ENCODE results near the gene NEDD4L. TPM values are rescaled to one million over a fixed set of nuclear protein-coding genes. Genes with fewer than 3 reads are reported as not detected.
A peak's percentile ranks its signal among the peaks of the same experiment; 100 is the strongest.

The NEDD4L gene
- total RNA-seq, 4 donors from 2014 or later = 16.2 to 63.0 (median 30.4) TPM

DNA sequence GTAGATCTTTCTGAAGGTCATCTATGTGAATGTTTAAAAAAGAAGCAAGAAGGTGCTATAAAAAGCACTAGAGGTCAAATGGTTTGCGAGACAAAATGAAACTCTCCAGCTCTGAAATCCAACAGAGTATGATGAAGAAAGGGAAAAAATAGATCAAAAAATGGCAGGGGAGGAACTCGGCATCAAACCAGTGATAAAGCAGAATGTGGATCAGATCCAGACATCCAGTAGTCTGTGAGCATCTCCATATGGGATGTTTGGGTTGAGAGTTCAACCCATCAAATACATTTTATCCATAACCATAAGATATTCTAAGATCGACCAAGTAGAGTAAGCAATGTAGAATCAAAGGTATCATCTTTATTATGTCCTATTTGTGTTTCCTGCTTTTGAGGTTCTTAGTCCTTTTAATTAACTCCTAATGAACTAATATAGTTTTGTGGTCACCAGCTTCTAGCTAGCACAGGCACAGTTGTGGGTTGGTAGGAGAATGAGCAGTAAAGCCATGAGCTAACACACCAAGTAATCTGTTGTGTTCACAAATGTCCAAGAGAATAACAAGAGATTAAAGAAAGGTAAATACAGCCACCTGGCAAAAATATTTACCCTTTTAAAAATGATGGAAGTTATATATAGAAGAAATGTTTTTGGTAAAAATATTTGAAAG, 160.9 kb downstream of the NEDD4L start:
- no peak for ATAC-seq (ENCODE audit: low FRiP score)
- DNase-seq (ENCODE audit: low spot score) = no peak
- TF ChIP-seq, protein P1, sequence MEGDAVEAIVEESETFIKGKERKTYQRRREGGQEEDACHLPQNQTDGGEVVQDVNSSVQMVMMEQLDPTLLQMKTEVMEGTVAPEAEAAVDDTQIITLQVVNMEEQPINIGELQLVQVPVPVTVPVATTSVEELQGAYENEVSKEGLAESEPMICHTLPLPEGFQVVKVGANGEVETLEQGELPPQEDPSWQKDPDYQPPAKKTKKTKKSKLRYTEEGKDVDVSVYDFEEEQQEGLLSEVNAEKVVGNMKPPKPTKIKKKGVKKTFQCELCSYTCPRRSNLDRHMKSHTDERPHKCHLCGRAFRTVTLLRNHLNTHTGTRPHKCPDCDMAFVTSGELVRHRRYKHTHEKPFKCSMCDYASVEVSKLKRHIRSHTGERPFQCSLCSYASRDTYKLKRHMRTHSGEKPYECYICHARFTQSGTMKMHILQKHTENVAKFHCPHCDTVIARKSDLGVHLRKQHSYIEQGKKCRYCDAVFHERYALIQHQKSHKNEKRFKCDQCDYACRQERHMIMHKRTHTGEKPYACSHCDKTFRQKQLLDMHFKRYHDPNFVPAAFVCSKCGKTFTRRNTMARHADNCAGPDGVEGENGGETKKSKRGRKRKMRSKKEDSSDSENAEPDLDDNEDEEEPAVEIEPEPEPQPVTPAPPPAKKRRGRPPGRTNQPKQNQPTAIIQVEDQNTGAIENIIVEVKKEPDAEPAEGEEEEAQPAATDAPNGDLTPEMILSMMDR (IDR thresholded peaks at IDR 0.05) = no peak

DNA sequence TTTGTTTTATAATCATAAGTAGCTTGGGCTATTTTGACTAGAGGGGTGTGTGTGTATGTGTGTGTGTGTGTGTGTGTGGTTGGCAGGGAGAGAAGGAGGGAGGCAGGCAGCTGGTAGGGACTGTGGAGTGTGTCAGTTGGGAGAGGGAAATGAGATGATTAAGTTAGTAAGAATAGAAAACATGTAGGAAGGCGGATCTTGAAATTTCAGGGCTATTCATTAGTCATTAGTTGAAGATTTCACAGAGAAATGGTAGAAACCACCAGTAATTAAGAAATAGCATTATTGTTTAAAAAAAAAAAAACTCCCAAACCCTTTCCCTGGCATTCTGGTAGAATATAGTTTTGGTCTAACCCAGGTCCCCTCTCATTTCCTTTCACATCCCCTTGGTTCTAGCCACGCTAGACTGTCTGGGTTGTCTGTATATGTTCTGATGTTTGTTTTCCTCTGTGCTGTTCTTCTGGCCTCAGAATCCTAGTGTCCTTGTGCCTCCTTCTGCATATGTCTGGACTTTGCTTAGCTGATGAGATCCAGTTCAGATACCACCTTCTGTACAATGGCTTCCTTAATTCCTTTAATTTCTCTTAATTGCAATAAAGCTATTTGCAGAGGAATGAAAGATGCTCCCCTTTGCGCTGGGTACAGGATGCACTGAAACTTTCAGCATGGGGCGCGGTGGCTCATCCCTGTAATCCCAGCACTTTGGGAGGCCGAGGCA, 161.6 kb downstream of the NEDD4L start:
- DNase-seq (ENCODE audit: low spot score) (no peak), ATAC-seq (ENCODE audit: low FRiP score) (peak; percentile 90)
- TF ChIP-seq, protein P1 (IDR thresholded peaks at IDR 0.05) = no peak

DNA sequence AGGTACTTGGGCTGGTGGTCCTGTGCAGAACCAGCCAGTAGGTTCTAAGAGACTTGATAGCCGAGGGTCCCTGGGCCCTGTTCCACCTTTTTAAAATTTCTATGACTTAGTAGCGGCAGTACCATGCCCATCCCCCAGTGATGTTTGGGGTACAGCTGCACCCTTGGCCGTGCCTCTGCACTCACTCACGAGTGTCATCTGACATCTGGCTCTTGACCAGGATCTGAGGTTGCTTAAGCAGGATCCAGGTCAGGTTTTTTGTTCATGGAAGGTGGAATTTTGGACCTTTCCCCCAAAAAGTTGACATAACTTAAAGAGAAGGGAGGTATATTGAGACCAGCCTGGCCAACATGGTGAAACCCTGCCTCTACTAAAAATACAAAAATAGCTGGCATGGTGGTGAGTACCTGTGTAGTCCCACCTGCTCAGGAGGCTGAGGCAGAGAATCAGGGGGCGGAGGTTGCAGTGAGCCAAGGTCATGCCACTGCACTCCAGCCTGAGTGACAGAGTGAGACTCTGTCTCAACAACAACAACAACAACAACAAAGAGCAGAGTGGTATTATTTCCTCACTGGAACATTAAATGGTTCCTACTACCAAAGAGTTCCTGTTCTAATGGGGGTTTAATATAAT, 163.6 kb downstream of the NEDD4L start:
- ATAC-seq (ENCODE audit: low FRiP score) = no peak
- TF ChIP-seq, protein P1 (IDR thresholded peaks at IDR 0.05) = no peak
- DNase-seq (ENCODE audit: low spot score) = no peak

DNA sequence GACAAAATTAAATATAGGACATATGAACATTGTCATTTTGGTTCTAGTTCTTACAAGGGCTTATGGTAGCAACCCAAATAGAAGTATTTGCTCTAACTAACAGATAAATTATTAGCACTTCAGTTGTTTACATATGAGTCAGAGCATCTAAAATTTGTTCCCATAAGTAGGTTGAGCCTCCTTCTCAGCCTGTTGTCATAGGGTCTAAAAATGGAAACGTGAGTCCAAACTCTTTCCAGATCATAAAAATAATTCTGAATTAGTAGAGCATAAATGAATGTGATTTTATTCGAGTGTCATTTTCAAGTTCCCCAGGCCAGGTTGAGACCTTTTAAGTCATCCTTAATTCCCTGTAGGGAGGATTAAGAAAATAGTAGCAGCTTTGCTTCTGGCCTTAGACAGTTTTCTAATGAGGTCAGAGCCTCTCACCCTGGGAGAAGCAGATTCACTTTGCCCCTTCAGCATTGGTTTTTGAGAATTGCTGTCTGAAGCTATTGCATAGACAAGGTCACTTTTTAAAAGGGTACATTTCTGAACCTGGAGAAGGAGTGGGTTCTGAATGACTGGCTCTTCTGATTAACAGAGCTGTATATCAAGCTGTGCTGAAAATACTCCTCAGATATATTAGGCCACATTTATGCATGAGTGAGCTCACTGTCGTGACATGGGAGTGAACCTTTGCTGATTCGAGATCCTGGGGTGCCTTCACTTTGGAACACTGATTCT, 164.3 kb downstream of the NEDD4L start:
- ATAC-seq (ENCODE audit: low FRiP score) (no peak), DNase-seq (ENCODE audit: low spot score) (no peak)
- TF ChIP-seq, protein P1 (IDR thresholded peaks at IDR 0.05) = no peak

DNA sequence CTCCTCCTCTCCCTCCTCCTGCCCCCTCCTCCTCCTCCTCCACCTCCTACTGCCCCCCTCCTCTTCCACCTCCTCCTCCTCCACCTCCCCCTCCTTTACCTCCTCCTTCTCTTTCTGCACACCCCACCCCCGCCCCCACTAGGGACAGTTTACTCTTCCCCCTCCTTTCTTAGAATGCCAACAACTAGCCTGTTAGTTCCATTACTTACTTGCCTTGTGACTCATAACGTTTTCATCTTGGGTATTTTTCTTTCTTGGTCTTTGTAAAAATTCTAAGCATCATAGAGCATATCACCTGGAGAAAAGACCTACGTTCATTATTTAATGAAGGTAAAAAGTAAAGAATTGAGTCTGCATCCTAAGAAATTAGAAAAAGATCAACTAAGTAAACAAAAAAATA, 165.3 kb downstream of the NEDD4L start:
- ATAC-seq (ENCODE audit: low FRiP score) (no peak), DNase-seq (ENCODE audit: low spot score) (no peak)
- TF ChIP-seq, protein P1 (IDR thresholded peaks at IDR 0.05) = no peak

DNA sequence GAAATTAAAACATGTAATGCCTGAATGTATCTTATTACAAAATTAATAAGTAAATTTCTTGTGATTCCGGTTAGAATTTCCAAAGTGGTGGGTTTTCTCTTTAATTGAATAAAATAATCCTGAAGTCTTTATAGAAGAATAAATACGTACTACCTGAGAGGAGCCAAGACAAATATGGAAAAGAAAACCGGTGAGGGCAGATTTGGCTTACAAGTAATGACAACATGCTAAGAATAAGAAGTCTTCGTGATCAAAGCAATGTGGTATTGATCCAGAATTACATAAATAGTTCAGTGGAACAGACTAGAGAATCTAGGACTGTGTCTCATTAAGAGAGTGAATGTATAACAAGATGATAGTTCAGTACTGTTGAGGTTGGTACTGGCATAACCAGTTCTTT, 167.5 kb downstream of the NEDD4L start:
- TF ChIP-seq, protein P1 (IDR thresholded peaks at IDR 0.05) = no peak
- no peak for DNase-seq (ENCODE audit: low spot score)
- no peak for ATAC-seq (ENCODE audit: low FRiP score)
